ENCODE results near the gene THAP3. TPM values are rescaled to one million over a fixed set of nuclear protein-coding genes. Genes with fewer than 3 reads are reported as not detected.

THAP3 gene
- total and polyA plus RNA-seq, 2 donors (not counting 1 experiment from before 2014, with no cell fraction given) = 20.2 to 30.4 TPM

DNA sequence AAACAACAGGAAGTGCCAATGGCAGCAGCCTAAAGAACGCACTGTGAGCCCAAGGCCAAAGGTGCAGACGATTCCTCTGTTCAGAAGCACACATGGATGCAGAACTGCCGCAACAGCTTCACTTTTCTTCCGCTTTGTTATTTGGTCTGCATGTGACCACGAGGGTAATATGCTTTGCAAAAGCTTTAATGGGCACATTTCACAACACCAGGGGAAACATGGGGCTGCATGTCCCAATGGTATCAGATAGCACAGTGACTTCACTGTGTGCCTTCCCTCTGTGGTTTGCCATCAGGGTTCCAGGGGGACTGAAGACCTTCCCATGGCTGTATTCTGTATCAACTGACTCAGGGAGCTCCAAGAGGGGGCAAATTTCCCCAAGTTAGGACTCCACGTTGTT, 28.3 kb downstream of the THAP3 start:
- ChIA-PET CTCF (no interaction called here), POLR2A (no interaction called here)
- Mint-ChIP-seq H3K27ac (no peak overlapping the region), H3K27me3 (no peaks in the 10 kb centered on the region), H3K4me3 (no peak overlapping the region), H3K4me1 (no peaks in the 10 kb centered on the region), H3K9me3 (ENCODE audit: insufficient read depth) (no peaks in the 10 kb centered on the region)
- DNase-seq (no peak), ATAC-seq (ENCODE audit: low read depth) (no peak)
- Histone ChIP-seq H3K9me3 (ENCODE audit: control extremely low read depth in 1 of 3, control insufficient read depth in 2 of 3, insufficient read depth in 1 of 3, low read length in 2 of 3) (no peaks in the 10 kb centered on the region), H3K4me2 (replicated peaks; ENCODE audit: low read depth, low read length, poor library complexity, severe bottlenecking) (no peak overlapping the region), H3K4me3 (ENCODE audit: control extremely low read depth in 1 of 5, extremely low read depth in 1 of 5, insufficient read depth in 1 of 5, low read depth in 2 of 5, low read length in 4 of 5) (no peak overlapping the region), H3K4me1 (ENCODE audit: control insufficient read depth in 2 of 2, insufficient read depth in 2 of 2, low read length in 2 of 2) (no peaks in the 10 kb centered on the region), H3K27me3 (replicated peaks in 1 of 4; ENCODE audit: control extremely low read depth in 1 of 4, control insufficient read depth in 3 of 4, insufficient read depth in 4 of 4, low read length in 3 of 4) (no peaks in the 10 kb centered on the region), H2AFZ (ENCODE audit: insufficient read depth, low read depth, low read length, poor library complexity, severe bottlenecking) (no peak overlapping the region), H3K9ac (ENCODE audit: low read length) (no peak overlapping the region), H3K27ac (ENCODE audit: low read length in 2 of 2) (no peak overlapping the region), H3K79me2 (ENCODE audit: control insufficient read depth, insufficient read depth, low read length) (no peaks in the 10 kb centered on the region), H3K36me3 (replicated peaks in 1 of 2; ENCODE audit: control extremely low read depth in 1 of 2, control insufficient read depth in 1 of 2, extremely low read depth in 1 of 2, insufficient read depth in 2 of 2, low read length in 1 of 2) (peaks cover 2 to 36% of the 10 kb centered on the region in 2 experiments), H4K20me1 (ENCODE audit: control insufficient read depth, insufficient read depth, low read length, poor library complexity, severe bottlenecking) (no peaks in the 10 kb centered on the region)
- TF ChIP-seq, protein P1, sequence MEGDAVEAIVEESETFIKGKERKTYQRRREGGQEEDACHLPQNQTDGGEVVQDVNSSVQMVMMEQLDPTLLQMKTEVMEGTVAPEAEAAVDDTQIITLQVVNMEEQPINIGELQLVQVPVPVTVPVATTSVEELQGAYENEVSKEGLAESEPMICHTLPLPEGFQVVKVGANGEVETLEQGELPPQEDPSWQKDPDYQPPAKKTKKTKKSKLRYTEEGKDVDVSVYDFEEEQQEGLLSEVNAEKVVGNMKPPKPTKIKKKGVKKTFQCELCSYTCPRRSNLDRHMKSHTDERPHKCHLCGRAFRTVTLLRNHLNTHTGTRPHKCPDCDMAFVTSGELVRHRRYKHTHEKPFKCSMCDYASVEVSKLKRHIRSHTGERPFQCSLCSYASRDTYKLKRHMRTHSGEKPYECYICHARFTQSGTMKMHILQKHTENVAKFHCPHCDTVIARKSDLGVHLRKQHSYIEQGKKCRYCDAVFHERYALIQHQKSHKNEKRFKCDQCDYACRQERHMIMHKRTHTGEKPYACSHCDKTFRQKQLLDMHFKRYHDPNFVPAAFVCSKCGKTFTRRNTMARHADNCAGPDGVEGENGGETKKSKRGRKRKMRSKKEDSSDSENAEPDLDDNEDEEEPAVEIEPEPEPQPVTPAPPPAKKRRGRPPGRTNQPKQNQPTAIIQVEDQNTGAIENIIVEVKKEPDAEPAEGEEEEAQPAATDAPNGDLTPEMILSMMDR (IDR thresholded peaks at IDR 0.05) = no peak
- TF ChIP-seq EZH2 (IDR thresholded peaks at IDR 0.05; ENCODE audit: borderline replicate concordance, insufficient read depth, low read depth, low read length, poor library complexity, severe bottlenecking) = no peak
- WGBS (ENCODE audit: insufficient coverage) = 94% methylated on average over 6 of the region's 6 CpGs
- intact Hi-C loops (cut with micrococcal nuclease) = no loop called here

DNA sequence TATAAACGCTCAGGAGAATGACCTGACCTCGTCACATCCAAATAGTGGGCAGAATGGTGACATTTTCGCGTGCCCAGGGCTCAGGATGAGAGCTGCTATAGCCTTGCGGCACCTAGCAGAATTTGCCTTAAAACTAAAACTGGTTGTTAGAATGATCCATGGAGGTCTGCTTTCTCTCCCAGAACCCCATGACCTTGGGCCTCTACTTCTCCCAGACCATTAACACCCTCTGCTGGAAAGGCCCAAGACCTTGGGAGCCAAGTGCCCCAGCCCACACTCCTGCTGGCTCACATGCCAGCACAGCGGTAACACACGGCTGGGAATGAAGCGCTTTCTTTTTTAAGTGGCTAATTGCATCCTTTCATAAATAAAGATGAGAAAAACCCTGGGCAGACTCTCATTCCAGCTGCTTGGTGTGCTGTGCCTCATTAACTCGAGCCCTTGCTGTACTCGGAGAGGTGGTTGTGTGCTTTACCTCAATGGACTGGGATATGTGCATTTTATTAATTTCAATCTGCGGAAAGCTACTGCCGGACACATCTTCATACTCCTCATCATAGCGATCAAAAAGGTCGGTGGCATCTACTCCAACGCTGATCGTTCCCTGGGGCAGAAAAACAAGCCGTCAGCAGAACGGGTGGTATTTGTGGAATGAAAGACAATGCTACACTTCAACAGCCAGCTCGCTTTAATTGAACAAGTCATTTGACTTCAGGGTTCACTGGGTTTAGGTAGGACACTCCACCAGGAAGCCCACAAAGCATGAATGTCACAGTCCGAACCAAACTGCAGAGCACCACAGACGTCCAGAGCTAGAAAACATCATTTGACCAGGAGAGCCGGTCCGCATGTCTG, 29.0 kb downstream of the THAP3 start:
- no peak for TF ChIP-seq EZH2 (IDR thresholded peaks at IDR 0.05; ENCODE audit: borderline replicate concordance, insufficient read depth, low read depth, low read length, poor library complexity, severe bottlenecking)
- TF ChIP-seq, protein P1 (IDR thresholded peaks at IDR 0.05) = no peak
- Histone ChIP-seq H3K79me2 (ENCODE audit: control insufficient read depth, insufficient read depth, low read length) (no peaks in the 10 kb centered on the region), H3K4me1 (ENCODE audit: control insufficient read depth in 2 of 2, insufficient read depth in 2 of 2, low read length in 2 of 2) (no peaks in the 10 kb centered on the region), H3K9me3 (ENCODE audit: control extremely low read depth in 1 of 3, control insufficient read depth in 2 of 3, insufficient read depth in 1 of 3, low read length in 2 of 3) (no peaks in the 10 kb centered on the region), H2AFZ (ENCODE audit: insufficient read depth, low read depth, low read length, poor library complexity, severe bottlenecking) (no peak overlapping the region), H3K27me3 (replicated peaks in 1 of 4; ENCODE audit: control extremely low read depth in 1 of 4, control insufficient read depth in 3 of 4, insufficient read depth in 4 of 4, low read length in 3 of 4) (no peaks in the 10 kb centered on the region), H3K9ac (ENCODE audit: low read length) (no peak overlapping the region), H3K4me2 (replicated peaks; ENCODE audit: low read depth, low read length, poor library complexity, severe bottlenecking) (no peak overlapping the region), H3K36me3 (replicated peaks in 1 of 2; ENCODE audit: control extremely low read depth in 1 of 2, control insufficient read depth in 1 of 2, extremely low read depth in 1 of 2, insufficient read depth in 2 of 2, low read length in 1 of 2) (peaks cover 4 to 39% of the 10 kb centered on the region in 2 experiments), H3K27ac (ENCODE audit: low read length in 2 of 2) (no peak overlapping the region), H4K20me1 (ENCODE audit: control insufficient read depth, insufficient read depth, low read length, poor library complexity, severe bottlenecking) (peaks cover under 1% of the 10 kb centered on the region), H3K4me3 (ENCODE audit: control extremely low read depth in 1 of 5, extremely low read depth in 1 of 5, insufficient read depth in 1 of 5, low read depth in 2 of 5, low read length in 4 of 5) (no peak overlapping the region)
- Mint-ChIP-seq H3K27me3 (no peaks in the 10 kb centered on the region), H3K9me3 (ENCODE audit: insufficient read depth) (no peaks in the 10 kb centered on the region), H3K4me3 (no peak overlapping the region), H3K27ac (no peak overlapping the region), H3K4me1 (no peaks in the 10 kb centered on the region)
- no peak for DNase-seq
- POLR2A ChIA-PET = no interaction called here
- intact Hi-C loops (cut with micrococcal nuclease) = no loop called here
- CTCF ChIA-PET = interaction anchor here (3.3 kb wide), 1 partner anchor 8 kb away, joined by 12 read pairs; no protein-coding TSS in a partner anchor
- no peak for ATAC-seq (ENCODE audit: low read depth)
- WGBS (ENCODE audit: insufficient coverage) = 98% methylated on average over 11 of the region's 23 CpGs
